GM12873 (cell line): ENCODE data around the gene TCERG1L.

Source experiments
- CTCF ChIP-seq: IDR thresholded peaks from 2 replicates; pipeline ENCODE4 v1.5.1; 2012; ENCODE audit warnings: low read depth, mild to moderate bottlenecking, moderate library complexity, low read length, control low read depth; ENCODE audit not compliant: insufficient read depth; ENCODE audit errors: missing control alignments

TCERG1L gene

GRCh38 chr10:131140606-131141005 lies 170.9 kb downstream of the TCERG1L start:
- no peak for TF ChIP-seq CTCF

- TF ChIP-seq CTCF = no peak
These were observed 174.3 kb downstream of the TCERG1L start for GRCh38 chr10:131137223-131137622.

GRCh38 chr10:131135716-131136115 lies 175.8 kb downstream of the TCERG1L start:
- TF ChIP-seq CTCF = no peak

- TF ChIP-seq CTCF = no peak
These were observed 176.9 kb downstream of the TCERG1L start for GRCh38 chr10:131134651-131135050.

GRCh38 chr10:131134001-131134576 lies 177.4 kb downstream of the TCERG1L start:
- TF ChIP-seq CTCF = no peak

- no peak for TF ChIP-seq CTCF
These were observed 178.8 kb downstream of the TCERG1L start for GRCh38 chr10:131132681-131133080.

GRCh38 chr10:131131726-131132591 lies 179.6 kb downstream of the TCERG1L start:
- no peak for TF ChIP-seq CTCF
